IMR-90 (cell line): Measurements from ENCODE around the gene ZNF267. TPM values are rescaled to one million over a fixed set of nuclear protein-coding genes. Genes with fewer than 3 reads are reported as not detected.

Source experiments
- ATAC-seq: fragments of 200-7000 bp; cut with Tn5 transposase; 2 replicates; pipeline ENCODE4 v1.9.1; 2020; ENCODE audit warnings: low read depth, mild to moderate bottlenecking, moderate library complexity
- BruUV-seq: library from RNA; stranded (reverse); fragments of 400-500 nt; replicated peaks from 2 replicates; lab custom pipeline; 2021; lab: Mats Ljungman, UMichigan
- CTCF ChIA-PET: fragments of 300-600 bp; formaldehyde crosslinking; extraction: SDS; loops from one replicate; lab custom pipeline; 2021; ENCODE audit warnings: antibody characterized with exemption; lab: Yijun Ruan, JAX
- POLR2A ChIA-PET: fragments of 300-600 bp; sonication (Branson Sonifier 250); formaldehyde crosslinking; loops from one replicate; lab custom pipeline; 2022; ENCODE audit warnings: antibody characterized with exemption; ENCODE audit not compliant: unreplicated experiment; lab: Charles Lee
- DNase-seq: peaks from one replicate; pipeline ENCODE4 v3.0.0; 2013
- H2AFZ ChIP-seq: replicated peaks from 2 replicates; pipeline ENCODE3; 2013; ENCODE audit warnings: low read length, mild to moderate bottlenecking; ENCODE audit not compliant: poor library complexity
- H2AK5ac ChIP-seq: 2 replicates; pipeline ENCODE4 v1.6.1; 2013; ENCODE audit warnings: low read depth, low read length, inconsistent platforms
- H2AK9ac ChIP-seq: replicated peaks from 2 replicates; pipeline ENCODE3; 2013; ENCODE audit warnings: mild to moderate bottlenecking, low read depth, low read length, moderate library complexity; ENCODE audit not compliant: poor library complexity
- H2BK120ac ChIP-seq: 2 replicates; pipeline ENCODE4 v1.6.1; 2013; ENCODE audit warnings: low read depth, low read length, inconsistent platforms
- H2BK15ac ChIP-seq: 3 replicates; pipeline ENCODE4 v1.6.1; 2013; ENCODE audit warnings: low read depth, low read length, inconsistent platforms
- H2BK20ac ChIP-seq: 2 replicates; pipeline ENCODE4 v1.6.1; 2013; ENCODE audit warnings: low read depth, mild to moderate bottlenecking, inconsistent platforms, low read length, moderate library complexity
- H2BK5ac ChIP-seq: 2 replicates; pipeline ENCODE4 v1.6.1; 2013; ENCODE audit warnings: mild to moderate bottlenecking, low read depth, low read length, inconsistent platforms; ENCODE audit not compliant: poor library complexity, severe bottlenecking
- H3K14ac ChIP-seq: replicated peaks from 2 replicates; pipeline ENCODE4 v1.6.1; 2013; ENCODE audit warnings: low read depth, low read length, inconsistent platforms
- H3K18ac ChIP-seq: 2 replicates; pipeline ENCODE4 v1.6.1; 2013; ENCODE audit warnings: low read depth, low read length, control low read depth
- H3K23ac ChIP-seq: 2 replicates; pipeline ENCODE4 v1.6.1; 2013; ENCODE audit warnings: low read depth, low read length, inconsistent platforms
- H3K27ac ChIP-seq: 2 replicates; pipeline ENCODE4 v1.5.1; 2013; ENCODE audit warnings: mild to moderate bottlenecking, control low read depth, low read length; ENCODE audit not compliant: insufficient read depth
- H3K27me3 ChIP-seq: 2 replicates; pipeline ENCODE4 v1.6.1; 2013; ENCODE audit warnings: low read length; ENCODE audit not compliant: control insufficient read depth, insufficient read depth
- H3K36me3 ChIP-seq: 2 replicates; pipeline ENCODE4 v1.6.1; 2013; ENCODE audit warnings: low read length, mixed read lengths; ENCODE audit not compliant: control insufficient read depth, insufficient read depth
- H3K4ac ChIP-seq: 2 replicates; pipeline ENCODE4 v1.6.1; 2013; ENCODE audit warnings: low read depth, low read length, inconsistent platforms
- H3K4me1 ChIP-seq: 2 replicates; pipeline ENCODE4 v1.6.1; 2013; ENCODE audit warnings: low read length, mixed read lengths; ENCODE audit not compliant: control insufficient read depth, insufficient read depth
- H3K4me2 ChIP-seq: 2 replicates; pipeline ENCODE4 v1.6.1; 2013; ENCODE audit warnings: low read depth, mild to moderate bottlenecking, control low read depth, low read length, moderate library complexity
- H3K4me3 ChIP-seq: 2 replicates; pipeline ENCODE4 v1.5.1; 2013; ENCODE audit warnings: low read depth, mild to moderate bottlenecking, control low read depth, low read length, moderate library complexity; ENCODE audit not compliant: insufficient read depth
- H3K56ac ChIP-seq: 2 replicates; pipeline ENCODE4 v1.6.1; 2013; ENCODE audit warnings: low read length, inconsistent platforms; ENCODE audit not compliant: insufficient read depth; ENCODE audit errors: extremely low read depth
- H3K79me1 ChIP-seq, 2 experiments: 2 replicates each; pipeline ENCODE4 v1.6.1; 2013; ENCODE audit warnings: low read length in 2 of 2, inconsistent platforms in 1 of 2, low read depth in 1 of 2
- H3K9ac ChIP-seq: 2 replicates; pipeline ENCODE4 v1.6.1; 2013; ENCODE audit warnings: low read depth, low read length, control low read depth
- H3K9me1 ChIP-seq: 2 replicates; pipeline ENCODE4 v1.6.1; 2013; ENCODE audit warnings: low read length, inconsistent platforms; ENCODE audit not compliant: insufficient read depth
- H3K9me3 ChIP-seq: 2 replicates; pipeline ENCODE4 v1.6.1; 2013; ENCODE audit warnings: low read length; ENCODE audit not compliant: control insufficient read depth, insufficient read depth
- H4K20me1 ChIP-seq: 2 replicates; pipeline ENCODE4 v1.6.1; 2013; ENCODE audit warnings: low read length, inconsistent platforms; ENCODE audit not compliant: insufficient read depth
- H4K5ac ChIP-seq: 2 replicates; pipeline ENCODE4 v1.6.1; 2013; ENCODE audit warnings: mild to moderate bottlenecking, low read depth, low read length, control low read depth
- H4K8ac ChIP-seq, 2 experiments: 2 replicates each; pipeline ENCODE4 v1.6.1; 2013; ENCODE audit warnings: low read depth in 2 of 2, low read length in 2 of 2, control low read depth in 1 of 2, inconsistent platforms in 1 of 2
- H4K91ac ChIP-seq: 2 replicates; pipeline ENCODE4 v1.6.1; 2013; ENCODE audit warnings: low read depth, low read length, inconsistent platforms; ENCODE audit not compliant: insufficient read depth
- BHLHE40 ChIP-seq: fragments of 150-350 bp; IDR thresholded peaks from 2 replicates; pipeline ENCODE4 v1.6.1; 2016; ENCODE audit warnings: mild to moderate bottlenecking, low read depth, low read length
- CEBPB ChIP-seq: IDR thresholded peaks from 2 replicates; pipeline ENCODE4 v1.6.1; 2012; ENCODE audit warnings: low read depth, low read length, improper control_type of control experiment
- CHD1 ChIP-seq: IDR thresholded peaks from 2 replicates; pipeline ENCODE4 v1.6.1; 2012; ENCODE audit warnings: low read depth, low read length, improper control_type of control experiment
- FOS ChIP-seq: fragments of 150-350 bp; IDR thresholded peaks from 2 replicates; pipeline ENCODE4 v1.6.1; 2016; ENCODE audit warnings: low read depth, low read length
- MAFK ChIP-seq: IDR thresholded peaks from 2 replicates; pipeline ENCODE4 v1.6.1; 2012; ENCODE audit warnings: low read depth, low read length, improper control_type of control experiment
- MAZ ChIP-seq: IDR thresholded peaks from 2 replicates; pipeline ENCODE4 v1.6.1; 2012; ENCODE audit warnings: low read depth, mild to moderate bottlenecking, low read length, improper control_type of control experiment, moderate library complexity, borderline replicate concordance
- MXI1 ChIP-seq: IDR thresholded peaks from 2 replicates; pipeline ENCODE4 v1.6.1; 2012; ENCODE audit warnings: low read depth, mild to moderate bottlenecking, low read length, moderate library complexity, borderline replicate concordance
- NFE2L2 ChIP-seq: fragments of 150-350 bp; IDR thresholded peaks from 2 replicates; pipeline ENCODE4 v1.6.1; 2016; ENCODE audit warnings: low read depth, mild to moderate bottlenecking, low read length
- POLR2A ChIP-seq: IDR thresholded peaks from 2 replicates; pipeline ENCODE4 v1.6.1; 2012; ENCODE audit warnings: mild to moderate bottlenecking, low read depth, low read length
- RAD21 ChIP-seq: IDR thresholded peaks from 2 replicates; pipeline ENCODE4 v1.6.1; 2012; ENCODE audit warnings: low read length, improper control_type of control experiment
- RFX5 ChIP-seq: IDR thresholded peaks from 2 replicates; pipeline ENCODE4 v1.8.0; 2012; ENCODE audit warnings: low read depth, mild to moderate bottlenecking, low read length, moderate library complexity
- SMC3 ChIP-seq: fragments of 150-350 bp; IDR thresholded peaks from 2 replicates; pipeline ENCODE4 v1.6.1; 2016; ENCODE audit warnings: low read depth, mild to moderate bottlenecking, antibody characterized with exemption, low read length, moderate library complexity
- WGBS, 2 experiments: methylation state at CpG; one replicate each; pipeline versions ENCODE4 v1.1.5 to v1.1.7; 2013; ENCODE audit warnings: missing lambda C conversion rate in 2 of 2; ENCODE audit not compliant: insufficient read length in 1 of 2; ENCODE audit errors: extremely low coverage in 2 of 2; 5-methylcytosine and 5-hydroxymethylcytosine counted together
- dilution Hi-C: fragments of 300-500 bp; cut with HindIII; formaldehyde crosslinking; loops from one replicate; pipeline ENCODE4 v1.14.3; 2018; ENCODE audit warnings: low sequenced_read_pairs; ENCODE audit not compliant: unreplicated experiment
- in situ Hi-C: fragments of 300-500 bp; cut with MboI; formaldehyde crosslinking; loops from 3 replicates; pipeline ENCODE4 v1.14.3; 2019; ENCODE audit warnings: low sequenced_read_pairs, inconsistent platforms, mixed read lengths
- intact Hi-C: fragments of 100-400 bp; cut with micrococcal nuclease; formaldehyde crosslinking; loops from 2 replicates; pipeline ENCODE4 v1.10.0; 2022
- polyA plus RNA-seq, 3 experiments: library from polyadenylated mRNA; depleted of rRNA; stranded (reverse); fragments of >200 nt; gene quantifications; 2 replicates each; pipeline ENCODE4 v1.2.3, GENCODE V29; 2012; ENCODE audit warnings: low replicate concordance in 1 of 3
- total RNA-seq: library from RNA; depleted of rRNA; stranded (reverse); fragments of >200 nt; gene quantifications from 2 replicates; pipeline ENCODE4 v1.2.3, GENCODE V29; 2012
- TF ChIP-seq, protein P1 (sequence below): fragments of 150-350 bp; IDR thresholded peaks from 2 replicates; pipeline ENCODE4 v1.6.1; 2017; ENCODE audit warnings: mild to moderate bottlenecking, antibody characterized with exemption, low read length, low read depth
- TF ChIP-seq, protein P2 (sequence below): fragments of 150-350 bp; IDR thresholded peaks from 2 replicates; pipeline ENCODE4 v1.6.1; 2016; ENCODE audit warnings: low read depth, mild to moderate bottlenecking, low read length, moderate library complexity, borderline replicate concordance
- TF ChIP-seq, protein P3 (sequence below): conservative IDR thresholded peaks from 2 replicates; pipeline ENCODE4 v1.5.1; 2012; ENCODE audit warnings: mild to moderate bottlenecking, low read depth, low read length, improper control_type of control experiment

Gene ZNF267
- total and polyA plus RNA-seq, 2 of the 4 experiments (the other 2 are of a cell fraction): 2.5 to 15.6 TPM

DNA sequence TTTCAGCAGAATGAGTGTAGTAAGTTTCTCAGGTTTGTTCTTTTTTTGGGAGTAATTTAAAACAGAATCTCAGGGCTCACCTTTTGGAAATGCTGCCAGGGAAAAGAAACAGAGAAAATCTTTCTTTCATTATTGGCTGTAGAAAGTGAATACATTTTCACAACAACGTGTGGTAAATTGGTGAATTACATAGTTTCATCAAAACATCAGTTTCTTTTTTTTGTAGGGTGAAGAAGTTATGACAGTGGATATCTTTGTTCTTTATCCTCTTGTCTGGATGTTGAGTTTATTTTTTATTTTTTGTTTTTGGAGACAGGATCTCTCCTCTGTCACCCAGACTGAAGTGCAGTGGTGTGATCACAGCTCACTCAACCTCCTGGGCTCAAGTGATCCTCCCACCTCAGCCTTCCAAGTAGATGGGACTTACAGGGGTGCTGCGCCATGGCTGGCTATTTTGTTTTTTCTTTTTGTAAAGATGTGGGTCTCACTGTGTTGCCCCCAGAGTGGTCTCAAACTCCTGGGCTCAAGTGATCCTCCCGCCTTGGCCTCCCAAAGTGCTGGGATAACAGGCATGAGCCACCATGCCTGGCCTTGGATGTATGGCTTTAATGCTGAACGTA lies 2.4 kb downstream of the ZNF267 start:
- POLR2A ChIA-PET: no interaction called here
- TF ChIP-seq, protein P1, sequence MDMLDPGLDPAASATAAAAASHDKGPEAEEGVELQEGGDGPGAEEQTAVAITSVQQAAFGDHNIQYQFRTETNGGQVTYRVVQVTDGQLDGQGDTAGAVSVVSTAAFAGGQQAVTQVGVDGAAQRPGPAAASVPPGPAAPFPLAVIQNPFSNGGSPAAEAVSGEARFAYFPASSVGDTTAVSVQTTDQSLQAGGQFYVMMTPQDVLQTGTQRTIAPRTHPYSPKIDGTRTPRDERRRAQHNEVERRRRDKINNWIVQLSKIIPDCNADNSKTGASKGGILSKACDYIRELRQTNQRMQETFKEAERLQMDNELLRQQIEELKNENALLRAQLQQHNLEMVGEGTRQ: no peak
- TF ChIP-seq BHLHE40 (no peak), POLR2A (no peak), RAD21 (no peak), MXI1 (no peak), MAFK (no peak), SMC3 (no peak), NFE2L2 (no peak), MAZ (no peak), FOS (no peak), RFX5 (no peak), CEBPB (no peak), CHD1 (no peak)
- TF ChIP-seq, protein P2, sequence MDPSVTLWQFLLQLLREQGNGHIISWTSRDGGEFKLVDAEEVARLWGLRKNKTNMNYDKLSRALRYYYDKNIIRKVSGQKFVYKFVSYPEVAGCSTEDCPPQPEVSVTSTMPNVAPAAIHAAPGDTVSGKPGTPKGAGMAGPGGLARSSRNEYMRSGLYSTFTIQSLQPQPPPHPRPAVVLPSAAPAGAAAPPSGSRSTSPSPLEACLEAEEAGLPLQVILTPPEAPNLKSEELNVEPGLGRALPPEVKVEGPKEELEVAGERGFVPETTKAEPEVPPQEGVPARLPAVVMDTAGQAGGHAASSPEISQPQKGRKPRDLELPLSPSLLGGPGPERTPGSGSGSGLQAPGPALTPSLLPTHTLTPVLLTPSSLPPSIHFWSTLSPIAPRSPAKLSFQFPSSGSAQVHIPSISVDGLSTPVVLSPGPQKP: no peak
- TF ChIP-seq, protein P3, sequence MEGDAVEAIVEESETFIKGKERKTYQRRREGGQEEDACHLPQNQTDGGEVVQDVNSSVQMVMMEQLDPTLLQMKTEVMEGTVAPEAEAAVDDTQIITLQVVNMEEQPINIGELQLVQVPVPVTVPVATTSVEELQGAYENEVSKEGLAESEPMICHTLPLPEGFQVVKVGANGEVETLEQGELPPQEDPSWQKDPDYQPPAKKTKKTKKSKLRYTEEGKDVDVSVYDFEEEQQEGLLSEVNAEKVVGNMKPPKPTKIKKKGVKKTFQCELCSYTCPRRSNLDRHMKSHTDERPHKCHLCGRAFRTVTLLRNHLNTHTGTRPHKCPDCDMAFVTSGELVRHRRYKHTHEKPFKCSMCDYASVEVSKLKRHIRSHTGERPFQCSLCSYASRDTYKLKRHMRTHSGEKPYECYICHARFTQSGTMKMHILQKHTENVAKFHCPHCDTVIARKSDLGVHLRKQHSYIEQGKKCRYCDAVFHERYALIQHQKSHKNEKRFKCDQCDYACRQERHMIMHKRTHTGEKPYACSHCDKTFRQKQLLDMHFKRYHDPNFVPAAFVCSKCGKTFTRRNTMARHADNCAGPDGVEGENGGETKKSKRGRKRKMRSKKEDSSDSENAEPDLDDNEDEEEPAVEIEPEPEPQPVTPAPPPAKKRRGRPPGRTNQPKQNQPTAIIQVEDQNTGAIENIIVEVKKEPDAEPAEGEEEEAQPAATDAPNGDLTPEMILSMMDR: no peak

More for the DNA sequence above, 2.4 kb downstream of the ZNF267 start:
- Histone ChIP-seq H3K27me3 (no peaks in the 10 kb centered on the region), H3K23ac (0 out of 2 replicates have a peak overlapping the region, but pooled peaks have one; percentile 20), H3K4me3 (no peak overlapping the region), H2AK9ac (no peak overlapping the region), H2BK15ac (no peak overlapping the region), H3K18ac (no peak overlapping the region), H2AFZ (no peak overlapping the region), H3K14ac (no peak overlapping the region), H2AK5ac (no peak overlapping the region), H4K5ac (no peak overlapping the region), H2BK120ac (no peak overlapping the region), H3K9me3 (no peaks in the 10 kb centered on the region), H3K27ac (no peak overlapping the region), H4K8ac (no peak overlapping the region), H3K36me3 (peaks cover 8% of the 10 kb centered on the region), H3K9me1 (peaks cover 9% of the 10 kb centered on the region), H3K4ac (no peak overlapping the region), H3K56ac (no peak overlapping the region), H2BK5ac (no peak overlapping the region), H4K20me1 (peaks cover 15% of the 10 kb centered on the region), H3K4me1 (peaks cover 21% of the 10 kb centered on the region), H2BK20ac (no peak overlapping the region), H3K79me1 (peaks cover 30 to 59% of the 10 kb centered on the region in 2 experiments; a peak in 3 of 4 replicates), H3K4me2 (no peak overlapping the region), H3K9ac (no peak overlapping the region), H4K91ac (no peak overlapping the region)
- intact Hi-C loops (loop anchor here (10.0 kb wide), 1 partner anchor 691 kb away; the partner anchor contains the start of gene FUS), dilution Hi-C loops (no loop called here), in situ Hi-C loops (loop anchor here (5.0 to 10.0 kb wide), 2 partner anchors 369 to 681 kb away; partner anchors contain the start of gene RUSF1)
- ATAC-seq (no peak), DNase-seq (no peak)
- BruUV-seq: no TSS peak
- CTCF ChIA-PET: interaction anchor here (1.7 kb wide), 1 partner anchor 8 kb away, joined by 12 read pairs; no protein-coding TSS in a partner anchor
- 100% methylated on average over 1 of the region's 4 CpGs; no CpG with 5 or more reads in 1 of the 2 experiments for WGBS, 2 experiments
